GM12892 (cell line): ENCODE results near the gene TMEM97.

Source experiments
- DNase-seq: peaks from one replicate; pipeline ENCODE4 v3.0.0; 2011; ENCODE audit not compliant: insufficient read length
- FAIRE-seq: peaks from 2 replicates; lab custom pipeline; 2011; peaks lifted over from hg19 to GRCh38; lab: Jason Lieb, UNC
- POLR2A ChIP-seq: IDR thresholded peaks from 2 replicates; pipeline ENCODE4 v1.6.1; 2011; ENCODE audit warnings: low read depth, low read length, control low read depth
- POLR2AphosphoS5 ChIP-seq: IDR thresholded peaks from 2 replicates; pipeline ENCODE4 v1.6.1; 2011; ENCODE audit warnings: low read depth, low read length, control low read depth
- TAF1 ChIP-seq: IDR thresholded peaks from 2 replicates; pipeline ENCODE4 v1.6.1; 2011; ENCODE audit warnings: low read depth, mild to moderate bottlenecking, control low read depth, low read length, borderline replicate concordance

Gene TMEM97

DNA sequence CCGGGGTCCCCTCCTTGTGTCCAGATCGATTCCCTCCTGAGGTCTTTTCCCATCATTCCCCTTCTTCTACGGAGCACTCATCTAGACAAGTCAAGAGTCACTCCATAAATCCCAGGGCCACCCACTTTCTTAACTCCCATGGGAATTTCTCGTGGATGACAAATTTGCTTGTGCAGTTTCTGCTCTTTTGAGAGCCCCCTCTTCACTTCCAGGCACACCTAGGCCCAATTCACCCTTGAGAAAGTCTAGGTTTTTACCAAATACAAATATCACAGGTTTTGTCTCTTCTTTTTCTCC, 38.8 kb downstream of the TMEM97 start:
- DNase-seq (no peak), FAIRE-seq (no peak)

DNA sequence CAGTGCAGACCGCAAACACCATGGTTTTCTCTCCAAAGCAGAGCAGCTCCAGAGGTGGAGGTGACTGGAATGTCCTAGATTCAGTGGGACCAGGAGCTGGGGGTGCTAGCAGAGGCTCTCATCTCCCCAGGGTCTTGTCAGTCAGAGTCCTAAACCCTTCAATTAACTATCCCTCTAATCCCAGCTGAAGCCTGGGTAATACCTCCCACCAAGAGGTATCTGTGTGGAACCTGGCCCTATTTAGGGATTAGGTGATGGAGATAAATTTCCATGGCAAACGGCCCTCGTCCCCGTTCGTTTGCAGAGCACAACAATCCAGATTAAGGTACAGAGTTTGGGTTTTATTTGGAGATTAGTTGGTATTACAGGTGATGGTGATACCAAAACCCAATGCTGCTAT, 44.2 kb downstream of the TMEM97 start:
- FAIRE-seq = no peak
- no peak for TF ChIP-seq POLR2AphosphoS5
- TF ChIP-seq POLR2A = no peak
- no peak for TF ChIP-seq TAF1

More for the DNA sequence above, 38.8 kb downstream of the TMEM97 start:
- no peak for TF ChIP-seq POLR2A
- TF ChIP-seq TAF1 = no peak
- TF ChIP-seq POLR2AphosphoS5 = no peak

DNA sequence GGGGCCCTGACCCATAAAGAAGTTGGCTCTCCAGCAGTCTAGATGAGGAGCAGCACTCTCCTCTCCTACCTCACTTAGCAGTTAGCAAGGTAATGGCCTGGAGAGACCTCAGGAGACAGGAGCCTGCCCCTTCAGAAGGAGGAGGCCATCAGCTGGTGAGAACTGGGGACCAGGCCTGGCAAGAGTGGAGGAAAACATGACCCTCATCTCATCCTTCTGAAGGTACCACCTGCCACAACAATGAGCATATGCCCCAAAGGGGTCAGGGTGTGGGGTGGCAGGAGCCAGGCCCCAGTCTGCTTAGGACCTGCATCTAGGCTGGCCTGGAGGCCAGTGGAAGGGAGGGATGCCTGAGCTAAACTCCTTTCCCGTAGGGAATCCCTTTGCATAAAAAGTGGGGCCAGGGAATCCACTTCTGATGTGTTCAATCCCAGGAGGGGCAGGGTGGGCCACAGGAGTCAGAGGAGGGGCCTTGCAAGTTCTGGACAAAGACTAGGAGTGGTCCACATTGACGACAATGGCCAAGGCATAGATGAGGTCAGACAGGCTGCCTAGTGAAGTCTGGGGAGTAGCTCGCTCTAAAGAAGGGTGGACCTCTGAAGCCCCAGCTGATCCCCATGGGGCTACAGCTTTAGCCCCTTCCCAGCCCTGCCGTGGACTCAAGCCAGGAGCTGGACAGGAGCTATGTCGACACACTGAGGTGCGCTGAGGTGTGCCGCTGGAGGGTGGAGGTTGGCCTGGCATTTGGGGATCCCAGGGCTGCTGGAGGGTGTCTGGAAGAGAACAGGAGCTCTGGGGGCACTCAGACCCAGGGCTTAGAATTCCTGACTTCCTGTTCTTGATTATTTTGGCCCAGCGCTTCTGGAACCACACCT, 45.0 kb downstream of the TMEM97 start:
- FAIRE-seq = no peak

More for the DNA sequence above, 44.2 kb downstream of the TMEM97 start:
- DNase-seq = no peak

DNA sequence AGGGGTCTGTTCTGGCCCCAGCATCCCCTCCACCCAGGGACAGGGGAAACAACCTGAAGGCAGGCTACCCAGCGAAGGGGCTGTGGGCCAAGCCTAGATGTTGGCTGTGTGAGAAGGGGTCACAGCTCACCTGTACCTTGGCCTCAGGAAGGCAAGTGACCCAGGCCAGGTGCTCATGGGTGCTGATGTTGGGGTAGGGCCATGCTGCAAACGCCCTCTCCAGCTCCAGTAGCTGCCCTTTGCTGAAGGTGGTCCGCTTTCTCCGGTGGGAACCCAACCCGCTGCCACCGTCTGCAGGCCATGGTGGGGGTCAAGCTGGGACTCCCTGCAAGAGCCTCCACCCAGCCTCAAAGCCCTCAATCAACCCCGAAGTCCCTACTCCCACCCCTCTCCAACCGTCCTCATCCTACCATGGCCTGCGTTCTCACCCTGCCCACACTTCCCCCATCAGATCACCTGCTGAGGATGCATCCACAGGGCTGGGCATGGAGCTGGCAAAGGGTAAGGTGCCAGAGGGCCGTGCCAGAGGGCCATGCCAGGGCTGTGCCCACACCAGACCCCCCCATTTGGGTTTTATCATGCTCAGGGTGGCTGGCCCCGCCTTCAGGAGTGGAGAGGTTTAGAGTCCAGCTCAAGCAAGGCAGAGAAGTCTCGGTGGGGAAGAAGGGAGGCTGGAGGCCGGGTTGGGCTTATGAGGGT, 45.8 kb downstream of the TMEM97 start, which contains the start of gene SEBOX:
Gene SEBOX, minus strand, starts transcription at position 535 of the 699 bp plus-strand sequence. Its CDS starts 48 bp downstream, at position 487.
- no peak for FAIRE-seq
- DNase-seq = no peak
- TF ChIP-seq TAF1 (no peak), POLR2A (peak; percentile 29; the same call in 1 of the 2 replicates)

More for the DNA sequence above, 45.0 kb downstream of the TMEM97 start:
- DNase-seq = no peak
- TF ChIP-seq POLR2A = no peak
- no peak for TF ChIP-seq POLR2AphosphoS5
- TF ChIP-seq TAF1 = no peak

DNA sequence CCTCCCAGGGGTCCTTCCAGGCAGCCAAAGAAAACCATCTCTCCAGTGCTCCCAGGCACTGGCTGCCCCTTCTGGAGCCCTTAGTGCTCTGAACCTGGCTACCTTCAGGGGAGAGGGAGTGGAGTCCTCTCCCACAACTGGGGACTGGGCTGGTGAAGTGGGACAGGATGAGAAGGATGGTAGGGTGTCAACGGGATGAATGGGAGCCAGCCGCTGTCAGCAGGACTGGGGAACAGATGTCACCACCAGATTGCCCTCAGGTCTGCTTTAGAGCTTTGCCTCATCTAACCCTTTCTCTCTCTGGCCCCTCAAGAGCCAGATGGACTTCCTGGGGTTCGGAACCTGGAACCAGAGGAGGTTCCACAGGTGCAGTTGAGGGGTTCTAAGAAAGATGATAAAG, 46.5 kb downstream of the TMEM97 start:
- no peak for TF ChIP-seq TAF1
- TF ChIP-seq POLR2A = no peak
- TF ChIP-seq POLR2AphosphoS5 = no peak

DNA sequence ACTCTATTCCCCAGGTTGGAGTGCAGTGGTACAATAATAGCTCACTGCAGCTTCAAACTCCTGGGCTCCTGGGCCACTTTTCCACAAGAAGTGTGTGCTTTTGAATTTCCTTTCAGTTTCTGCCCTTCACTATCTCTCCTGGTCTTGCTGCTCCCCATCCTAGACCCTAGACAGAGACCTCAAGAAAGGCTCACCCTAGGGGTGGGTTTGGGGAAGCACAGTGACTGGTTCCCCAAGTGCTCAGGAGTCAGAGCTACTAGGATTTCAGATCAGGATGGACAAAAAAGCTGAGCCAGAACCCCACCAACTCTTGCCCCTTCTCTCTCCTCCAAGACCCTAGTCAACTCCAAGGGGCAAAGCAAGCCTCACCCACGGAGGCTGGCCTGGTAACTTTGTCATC, 47.6 kb downstream of the TMEM97 start:
- no peak for FAIRE-seq
- no peak for DNase-seq
- TF ChIP-seq POLR2AphosphoS5 (no peak), POLR2A (no peak), TAF1 (no peak)

More for the DNA sequence above, 46.5 kb downstream of the TMEM97 start:
- no peak for FAIRE-seq
- no peak for DNase-seq

DNA sequence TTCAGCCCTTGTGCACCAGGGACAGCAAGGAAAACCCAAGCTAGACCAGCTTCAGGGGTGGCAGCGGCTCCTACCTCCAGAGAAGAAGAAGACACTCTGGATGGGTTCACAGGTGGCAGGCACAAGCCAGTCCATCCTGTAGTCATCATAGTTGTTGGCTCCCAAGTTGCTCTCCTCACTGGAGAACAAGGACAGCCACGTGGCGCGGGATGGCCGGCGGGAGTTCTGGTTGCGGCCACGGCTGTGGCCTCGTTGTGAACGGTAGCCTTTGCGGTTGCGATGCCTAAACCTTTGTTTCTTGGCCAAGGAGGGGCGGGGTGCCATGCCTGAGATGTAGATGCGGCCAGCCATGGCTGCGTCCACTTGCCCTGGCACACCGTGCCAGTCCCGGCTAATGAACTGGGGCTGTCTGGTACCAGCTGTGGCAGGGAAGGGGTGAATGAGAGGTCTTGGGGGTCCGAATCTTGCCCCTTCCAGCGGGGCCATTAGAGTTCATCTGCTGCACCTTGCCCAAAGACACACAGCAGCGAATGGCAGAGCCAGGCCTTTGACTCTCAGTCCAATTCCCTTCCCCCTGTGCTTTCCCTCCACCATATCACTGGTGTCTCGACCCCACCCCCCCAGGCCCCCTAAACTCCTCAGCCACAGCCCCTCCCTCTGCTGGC, 48.8 kb downstream of the TMEM97 start:
- peak; percentile 37; the same call in 1 of the 2 replicates for TF ChIP-seq POLR2AphosphoS5
- no peak for TF ChIP-seq TAF1
- DNase-seq (no peak), FAIRE-seq (no peak)

DNA sequence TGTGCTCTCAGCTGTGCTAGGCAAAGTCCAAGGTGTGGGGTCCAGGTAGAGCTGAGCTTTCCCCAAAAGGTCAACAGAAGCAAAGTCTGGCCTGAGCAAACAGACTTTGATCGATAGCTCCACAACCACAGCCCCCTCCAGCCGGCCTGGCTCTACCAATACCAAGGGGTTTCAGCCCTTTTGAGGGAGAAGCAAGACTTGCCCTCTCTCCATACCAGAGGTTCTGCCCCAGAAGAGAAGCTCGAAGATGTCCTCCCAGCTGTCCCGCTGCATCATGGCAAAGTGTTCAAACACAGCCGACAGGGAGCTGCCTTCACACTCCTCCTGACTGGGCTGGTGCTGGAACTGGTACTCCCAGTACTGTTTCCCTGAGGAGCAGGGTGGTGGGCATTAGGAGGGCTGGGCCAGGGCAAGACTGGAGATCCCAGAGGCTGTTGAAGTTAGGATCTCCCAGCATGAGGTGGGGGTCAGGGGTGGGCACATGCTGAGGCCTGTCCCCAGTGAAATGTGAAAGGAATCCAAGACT, 49.4 kb downstream of the TMEM97 start:
- FAIRE-seq = no peak
- no peak for DNase-seq
- no peak for TF ChIP-seq POLR2A
- no peak for TF ChIP-seq POLR2AphosphoS5
- TF ChIP-seq TAF1 = no peak

DNA sequence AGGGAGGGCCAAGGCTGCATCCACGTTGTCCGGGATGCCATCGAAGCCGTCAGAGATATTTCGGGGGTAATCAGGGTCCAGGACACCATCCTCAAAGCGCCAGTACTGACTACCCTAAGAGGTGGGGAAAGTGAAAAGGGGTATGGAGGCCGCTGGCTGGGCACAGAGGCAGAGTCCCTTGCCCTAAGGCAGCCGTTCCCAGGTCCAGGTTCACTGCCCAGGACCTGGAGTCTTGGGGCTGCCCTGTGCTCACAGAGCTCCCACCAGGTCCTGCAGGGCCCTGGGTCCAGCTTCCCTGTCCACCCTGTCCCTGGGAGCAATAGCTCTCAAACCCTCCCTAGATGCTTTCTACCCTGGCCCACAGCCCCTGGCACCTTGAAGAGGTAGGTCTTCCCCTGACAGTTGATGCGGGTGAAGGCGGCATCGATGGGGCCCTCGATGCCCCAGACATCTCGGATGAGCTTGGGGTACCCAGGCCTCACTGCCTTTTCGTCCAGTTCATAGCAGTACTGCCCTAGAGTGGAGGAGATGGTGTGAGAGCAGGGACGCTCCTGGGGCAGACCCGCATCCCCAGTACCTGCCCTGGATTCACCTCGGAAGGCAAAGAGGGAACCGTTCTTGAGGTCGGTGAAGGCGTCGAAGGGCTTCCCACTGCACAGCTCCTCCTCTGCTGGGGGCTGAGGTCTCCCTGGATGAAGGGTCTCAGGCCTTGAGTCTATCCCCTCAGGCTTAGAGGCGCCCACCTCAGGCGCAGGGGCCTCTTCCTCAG, 50.1 kb downstream of the TMEM97 start:
- FAIRE-seq = no peak
- DNase-seq = no peak

DNA sequence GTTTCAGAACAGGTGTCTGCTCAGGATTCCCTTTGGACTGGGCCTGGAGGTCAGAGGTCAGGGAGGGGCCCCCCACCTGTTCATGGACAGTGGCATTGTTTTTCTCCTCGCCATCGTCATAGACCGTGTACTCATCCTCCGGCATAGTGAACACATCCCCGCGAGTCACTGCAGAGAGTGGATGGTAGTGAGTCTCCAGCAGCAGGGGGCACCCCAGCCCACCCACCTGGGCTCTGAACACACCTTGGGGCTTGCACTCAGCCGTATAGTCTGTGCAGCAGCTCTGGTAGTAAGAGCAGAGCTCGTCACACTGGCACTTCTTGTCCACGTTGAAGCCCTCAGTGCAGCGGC, 50.7 kb downstream of the TMEM97 start:
- no peak for TF ChIP-seq POLR2A
- no peak for TF ChIP-seq POLR2AphosphoS5
- no peak for TF ChIP-seq TAF1
- no peak for DNase-seq
- no peak for FAIRE-seq

More for the DNA sequence above, 50.1 kb downstream of the TMEM97 start:
- TF ChIP-seq TAF1 = no peak
- TF ChIP-seq POLR2AphosphoS5 = no peak
- TF ChIP-seq POLR2A = no peak
